ENCODE data around the gene HSD17B8. TPM values are rescaled to one million over a fixed set of nuclear protein-coding genes. Genes with fewer than 3 reads are reported as not detected.

HSD17B8 gene
- total and polyA plus RNA-seq, 8 donors: 8.0 to 29.9 (median 21.5) TPM; not detected in 1

- DNase-seq: no peak
- intact Hi-C loops (cut with DNase I; ENCODE audit: low total_unique reads): loop anchor here (10.0 kb wide), 1 partner anchor 110 kb away; no protein-coding TSS in a partner anchor
- H3K4me3 ChIP-seq: no peak overlapping the region
- no peak overlapping the region for H3K27ac ChIP-seq
- TF ChIP-seq CTCF (IDR thresholded peaks at IDR 0.05) (no peak), EP300 (IDR thresholded peaks at IDR 0.05) (no peak), POLR2A (IDR thresholded peaks at IDR 0.05) (no peak), POLR2AphosphoS5 (IDR thresholded peaks at IDR 0.05) (no peak)
- H3K36me3 ChIP-seq: no peaks in the 10 kb centered on the region
- H3K9me3 ChIP-seq: no peaks in the 10 kb centered on the region
- WGBS, 5 donors: 13 to 24% (median 19%) methylated on average over 6 of the region's 6 CpGs
- H3K4me1 ChIP-seq: no peaks in the 10 kb centered on the region
- peaks cover 0 to 39% (median 12%) of the 10 kb centered on the region in 3 donors for H3K27me3 ChIP-seq
These were observed 30.8 kb downstream of the HSD17B8 start for GRCh38 chr6:33235221-33235634.

GRCh38 chr6:33236328-33236727 is 31.9 kb downstream of the HSD17B8 start:
- no peaks in the 10 kb centered on the region for H3K36me3 ChIP-seq
- H3K4me3 ChIP-seq: no peak overlapping the region
- H3K9me3 ChIP-seq: no peaks in the 10 kb centered on the region
- no peak overlapping the region for H3K27ac ChIP-seq
- TF ChIP-seq CTCF (IDR thresholded peaks at IDR 0.05) (no peak), POLR2AphosphoS5 (IDR thresholded peaks at IDR 0.05) (no peak), POLR2A (IDR thresholded peaks at IDR 0.05) (no peak), EP300 (IDR thresholded peaks at IDR 0.05) (no peak)
- no peak for DNase-seq
- intact Hi-C loops (cut with DNase I; ENCODE audit: low total_unique reads): loop anchor here (10.0 kb wide), 1 partner anchor 112 kb away; no protein-coding TSS in a partner anchor
- no peaks in the 10 kb centered on the region for H3K4me1 ChIP-seq
- peaks cover 0 to 50% (median 12%) of the 10 kb centered on the region in 3 donors for H3K27me3 ChIP-seq

GRCh38 chr6:33236852-33237251 is 32.4 kb downstream of the HSD17B8 start:
- intact Hi-C loops (cut with DNase I; ENCODE audit: low total_unique reads): loop anchor here (10.0 kb wide), 1 partner anchor 112 kb away; no protein-coding TSS in a partner anchor
- Histone ChIP-seq H3K4me1 (no peaks in the 10 kb centered on the region), H3K9me3 (no peaks in the 10 kb centered on the region), H3K27me3 (peaks cover 0 to 50% (median 12%) of the 10 kb centered on the region in 3 donors), H3K36me3 (no peaks in the 10 kb centered on the region), H3K4me3 (no peak overlapping the region), H3K27ac (no peak overlapping the region)
- TF ChIP-seq EP300 (IDR thresholded peaks at IDR 0.05): no peak
- TF ChIP-seq POLR2A (IDR thresholded peaks at IDR 0.05): no peak
- TF ChIP-seq POLR2AphosphoS5 (IDR thresholded peaks at IDR 0.05): no peak
- no peak for TF ChIP-seq CTCF (IDR thresholded peaks at IDR 0.05)
- DNase-seq: no peak
- WGBS, 5 donors: 80 to 93% (median 90%) methylated on average over 6 of the region's 6 CpGs

- no peaks in the 10 kb centered on the region for H3K9me3 ChIP-seq
- intact Hi-C loops (cut with DNase I; ENCODE audit: low total_unique reads): loop anchor here (10.0 kb wide), 1 partner anchor 113 kb away; no protein-coding TSS in a partner anchor
- H3K27ac ChIP-seq: no peak overlapping the region
- peaks cover 0 to 50% (median 12%) of the 10 kb centered on the region in 3 donors for H3K27me3 ChIP-seq
- DNase-seq: no peak
- WGBS, 5 donors: 60 to 69% (median 68%) methylated on average over 2 of the region's 2 CpGs
- TF ChIP-seq POLR2AphosphoS5 (IDR thresholded peaks at IDR 0.05): no peak
- no peak for TF ChIP-seq POLR2A (IDR thresholded peaks at IDR 0.05)
- no peak for TF ChIP-seq CTCF (IDR thresholded peaks at IDR 0.05)
- no peak for TF ChIP-seq EP300 (IDR thresholded peaks at IDR 0.05)
- no peaks in the 10 kb centered on the region for H3K4me1 ChIP-seq
- H3K4me3 ChIP-seq: no peak overlapping the region
- H3K36me3 ChIP-seq: no peaks in the 10 kb centered on the region
These were observed 33.3 kb downstream of the HSD17B8 start for GRCh38 chr6:33237741-33238140.
